Stimulated activated CD4-positive, alpha-beta T cell treated with anti-CD3 and anti-CD28 coated beads, TNF-alpha, amount 100 ng/mL, for 24 hours (primary cell): ENCODE results near the gene OCIAD1.
"Not testable (repeated sequence)": the region's sequence is repeated elsewhere in the genome, so short reads cannot be mapped to it uniquely, and the experiment has no call there.

ENCODE experiments used
- DNase-seq, 3 experiments: peaks; one replicate each; pipeline ENCODE4 v3.0.0-alpha.2; 2020; ENCODE audit warnings: low read depth in 3 of 3

OCIAD1 gene

GRCh38 chr4:48816971-48817370, 13.9 kb upstream of the OCIAD1 start:
- no peak for DNase-seq

- DNase-seq, result not testable (repeated sequence)
Observed at GRCh38 chr4:48821431-48821830, 9.5 kb upstream of the OCIAD1 start.

DNA sequence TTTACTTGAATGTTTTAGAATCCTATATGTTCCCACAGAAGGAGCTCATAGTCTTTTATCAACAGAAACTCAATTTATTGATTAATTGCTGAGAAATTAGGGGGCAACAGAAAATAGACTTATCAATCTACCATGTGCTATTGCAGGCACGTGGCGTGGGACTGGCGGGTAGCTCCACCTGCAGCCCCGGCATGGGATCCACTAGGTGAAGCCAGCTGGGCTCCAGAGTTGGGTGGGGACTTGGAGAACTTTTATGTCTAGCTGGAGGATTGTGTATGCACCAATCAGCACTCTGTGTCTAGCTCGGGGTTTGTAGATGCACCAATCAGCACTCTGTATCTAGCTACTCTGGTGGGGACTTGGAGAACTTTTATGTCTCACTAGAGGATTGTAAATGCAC, 3.3 kb upstream of the OCIAD1 start:
- DNase-seq, result no peak

DNA sequence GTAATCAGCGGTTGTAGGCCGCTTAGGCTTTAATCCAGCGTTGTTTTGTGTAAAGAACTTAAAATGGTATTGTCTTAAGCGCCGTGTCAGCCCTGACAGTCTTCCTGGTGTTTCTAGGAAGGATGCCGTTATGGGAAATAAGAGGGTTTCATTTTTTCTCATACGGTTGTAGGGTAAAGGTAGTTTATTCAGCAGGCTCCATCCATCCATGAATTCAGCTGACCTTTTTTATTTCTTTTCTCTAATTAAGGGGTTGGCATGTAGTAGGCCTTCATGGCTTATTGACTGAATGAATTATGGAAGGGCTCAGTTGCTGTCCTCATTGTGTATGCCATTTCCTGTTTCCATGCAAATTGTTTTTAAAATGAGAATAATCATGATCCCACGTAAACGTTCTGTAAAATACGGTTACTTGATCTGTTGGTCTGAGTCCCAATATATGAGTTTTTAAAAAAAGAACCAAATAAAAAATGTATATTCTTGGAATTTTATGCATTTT, 693 bp downstream of the OCIAD1 start:
- no peak for DNase-seq

DNA sequence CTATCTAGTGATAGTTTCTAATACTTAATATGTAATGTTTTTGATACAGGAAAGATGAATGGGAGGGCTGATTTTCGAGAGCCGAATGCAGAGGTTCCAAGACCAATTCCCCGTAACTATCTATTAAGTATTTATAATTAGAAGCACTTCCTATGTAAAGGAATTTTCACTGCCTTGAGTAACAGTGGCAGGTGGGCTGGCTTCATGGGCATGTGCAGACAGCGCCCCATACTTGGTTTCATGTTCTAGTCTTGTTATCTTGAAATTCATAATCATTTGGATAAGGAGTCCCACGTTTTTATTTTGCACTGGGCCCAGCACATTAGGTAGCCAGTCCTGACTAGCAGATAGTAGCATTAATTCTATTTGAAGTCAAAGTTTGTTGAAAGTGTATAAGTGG, 1.7 kb downstream of the OCIAD1 start:
- DNase-seq, result no peak

GRCh38 chr4:48836658-48837057, 5.8 kb downstream of the OCIAD1 start:
- DNase-seq, result no peak

DNA sequence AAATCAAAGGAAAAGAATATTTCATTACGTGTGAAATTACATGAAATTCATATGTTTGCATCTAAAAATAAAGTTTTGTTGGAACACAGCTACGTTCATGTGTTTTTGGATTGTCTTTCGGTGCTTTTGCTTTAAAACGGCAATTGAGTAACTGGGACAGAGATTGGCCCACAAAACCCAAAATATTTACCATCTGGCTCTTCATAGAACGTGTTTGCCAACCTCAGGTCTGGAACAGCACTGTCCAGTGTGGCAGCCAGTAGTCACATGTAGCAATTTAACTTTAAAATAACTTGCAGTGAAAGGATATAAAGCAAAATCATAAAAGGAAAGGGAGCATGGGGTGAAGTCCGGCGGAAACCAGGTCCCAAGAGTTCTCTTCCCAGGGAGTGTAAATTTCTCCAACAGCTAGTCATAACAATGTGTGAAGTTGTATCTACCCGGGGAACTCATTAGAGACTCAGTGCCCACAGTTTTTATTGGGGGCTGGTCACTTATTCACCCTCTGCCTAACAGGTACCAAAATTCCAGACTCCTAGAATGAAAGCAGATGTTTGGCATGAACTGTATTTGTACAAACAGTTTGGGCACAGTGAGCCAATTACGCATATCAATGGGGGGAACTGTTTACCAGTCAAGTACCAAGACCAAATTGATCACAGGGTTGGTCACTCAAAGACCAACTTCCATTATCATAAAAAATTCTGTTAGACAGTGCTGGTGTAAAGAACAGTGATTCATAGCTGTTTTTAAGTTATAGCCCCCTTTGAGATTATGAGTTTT, 10.3 kb downstream of the OCIAD1 start:
- DNase-seq, result no peak

GRCh38 chr4:48844843-48845242, 14.0 kb downstream of the OCIAD1 start:
- DNase-seq, result no peak

DNA sequence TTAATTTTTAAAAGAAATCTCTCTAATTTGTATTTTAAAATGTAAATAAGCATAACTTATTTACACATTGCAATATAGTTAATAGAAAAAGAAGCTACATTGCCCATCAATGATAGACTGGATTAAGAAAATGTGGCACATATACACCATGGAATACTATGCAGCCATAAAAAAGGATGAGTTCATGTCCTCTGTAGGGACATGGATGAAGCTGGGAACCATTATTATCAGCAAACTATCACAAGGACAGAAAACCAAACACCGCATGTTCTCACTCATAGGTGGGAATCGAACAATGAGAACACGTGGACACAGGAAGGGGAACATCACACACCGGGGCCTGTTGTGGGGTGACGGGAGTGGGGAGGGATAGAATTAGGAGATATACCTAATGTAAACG, 17.9 kb downstream of the OCIAD1 start:
- not testable (repeated sequence) for DNase-seq

GRCh38 chr4:48851651-48852050, 20.8 kb downstream of the OCIAD1 start:
- DNase-seq, result no peak

GRCh38 chr4:48853604-48854394, 22.9 kb downstream of the OCIAD1 start:
- DNase-seq, result no peak

- no peak for DNase-seq
Observed at GRCh38 chr4:48854395-48854683, 23.5 kb downstream of the OCIAD1 start.

DNA sequence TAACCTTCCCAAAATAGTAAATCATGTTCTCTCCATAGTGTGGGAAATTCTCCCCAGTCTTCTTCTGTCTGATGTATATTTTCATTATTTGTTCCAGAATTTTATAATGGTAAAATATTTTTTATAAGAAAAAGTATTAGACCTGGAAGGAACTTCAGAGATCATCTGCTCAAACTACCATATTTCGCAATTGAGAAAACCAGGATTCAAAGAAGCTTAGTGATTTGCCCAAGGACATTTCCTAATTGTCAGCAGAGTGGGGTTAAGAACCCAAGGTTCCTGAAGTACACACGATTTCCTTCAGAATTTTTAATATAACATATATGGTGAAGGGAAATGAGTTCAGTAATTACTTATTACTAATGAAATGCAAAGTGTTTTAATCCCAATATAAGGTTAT, 24.1 kb downstream of the OCIAD1 start:
- no peak for DNase-seq

GRCh38 chr4:48858130-48858529, 27.2 kb downstream of the OCIAD1 start:
- no peak for DNase-seq

GRCh38 chr4:48862038-48862437, 31.1 kb downstream of the OCIAD1 start:
- no peak for DNase-seq

DNA sequence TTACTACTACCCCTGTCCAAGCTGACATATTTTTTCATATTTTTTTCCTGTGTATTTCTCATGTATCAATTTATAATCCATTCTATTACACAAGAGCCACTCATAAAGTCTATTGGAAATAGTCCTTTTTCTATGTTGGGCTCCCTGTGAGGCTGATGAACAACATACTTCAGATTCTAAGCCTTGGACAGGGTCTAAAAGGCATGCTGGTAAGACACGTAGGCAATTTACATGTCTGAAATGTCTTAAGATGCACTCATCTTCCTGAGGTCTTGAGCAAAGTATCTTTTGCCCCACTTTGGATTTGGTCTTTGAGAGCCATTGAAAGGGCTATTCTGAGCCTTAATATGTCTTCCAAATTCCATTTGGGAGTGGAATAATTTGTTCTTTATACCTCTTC, 31.8 kb downstream of the OCIAD1 start:
- DNase-seq, result no peak

DNA sequence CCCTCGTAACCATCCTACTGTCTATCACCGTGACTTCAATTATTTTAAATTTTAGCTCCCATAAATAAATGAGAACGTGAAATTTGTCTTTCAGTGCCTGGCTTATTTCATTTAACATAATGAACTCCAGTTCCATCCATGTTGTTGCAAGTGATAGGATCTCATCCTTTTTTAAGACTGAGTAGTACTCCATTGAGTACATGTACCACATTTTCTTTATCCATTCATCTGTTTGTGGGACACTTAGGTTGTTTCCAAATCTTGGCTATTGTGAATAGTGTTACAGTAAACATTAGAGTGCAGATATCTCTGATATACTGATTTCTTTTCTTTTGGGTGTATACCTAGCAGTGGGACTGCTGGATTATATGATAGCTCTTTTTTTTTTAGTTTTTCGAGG, 32.8 kb downstream of the OCIAD1 start:
- no peak for DNase-seq

DNA sequence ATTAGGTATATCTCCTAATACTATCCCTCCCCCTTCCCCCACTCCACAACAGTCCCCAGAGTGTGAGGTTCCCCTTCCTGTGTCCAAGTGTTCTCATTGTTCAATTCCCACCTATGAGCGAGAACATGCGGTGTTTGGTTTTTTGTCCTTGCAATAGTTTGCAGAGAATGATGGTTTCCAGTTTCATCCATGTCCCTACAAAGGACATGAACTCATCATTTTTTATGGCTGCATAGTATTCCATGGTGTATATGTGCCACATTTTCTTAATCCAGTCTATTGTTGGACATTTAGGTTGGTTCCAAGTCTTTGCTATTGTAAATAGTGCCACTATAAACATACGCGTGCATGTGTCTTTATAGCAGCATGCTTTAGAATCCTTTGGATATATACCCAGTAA, 33.8 kb downstream of the OCIAD1 start:
- DNase-seq, result not testable (repeated sequence)

DNA sequence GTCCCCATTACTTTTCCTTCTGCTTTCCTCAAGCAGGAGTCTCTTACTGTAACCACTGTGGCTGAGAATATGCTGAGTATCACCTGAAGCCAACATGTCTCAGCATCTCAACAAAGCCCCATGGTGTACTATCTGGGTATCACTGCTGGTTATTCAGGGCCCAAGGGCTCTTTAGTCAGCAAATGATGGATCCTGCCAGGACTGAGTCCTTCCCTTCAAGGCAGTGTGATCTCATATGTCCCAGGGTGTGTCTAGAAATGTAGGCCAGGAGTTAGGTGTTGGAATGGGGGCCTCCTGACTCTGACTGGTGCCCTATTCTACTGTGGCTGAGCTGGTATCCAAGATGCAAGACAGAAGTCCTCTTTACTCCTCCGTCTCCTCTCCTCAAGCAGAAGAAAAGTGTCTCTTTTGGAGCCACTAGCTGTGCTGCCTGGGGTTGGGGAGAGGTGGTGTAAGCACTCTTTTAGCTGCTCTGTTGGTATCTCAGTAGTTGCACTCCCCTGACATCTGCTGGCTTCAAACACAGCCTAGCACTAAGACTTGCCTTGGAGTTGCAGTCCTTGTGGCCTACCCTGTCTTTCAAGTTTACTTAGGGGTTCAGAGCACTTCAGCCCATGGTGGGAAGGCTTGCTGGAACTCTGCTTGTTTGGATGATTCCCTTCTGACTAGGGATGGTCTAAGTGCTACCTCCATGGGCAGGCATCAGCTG, 47.1 kb downstream of the OCIAD1 start:
- DNase-seq, result no peak

DNA sequence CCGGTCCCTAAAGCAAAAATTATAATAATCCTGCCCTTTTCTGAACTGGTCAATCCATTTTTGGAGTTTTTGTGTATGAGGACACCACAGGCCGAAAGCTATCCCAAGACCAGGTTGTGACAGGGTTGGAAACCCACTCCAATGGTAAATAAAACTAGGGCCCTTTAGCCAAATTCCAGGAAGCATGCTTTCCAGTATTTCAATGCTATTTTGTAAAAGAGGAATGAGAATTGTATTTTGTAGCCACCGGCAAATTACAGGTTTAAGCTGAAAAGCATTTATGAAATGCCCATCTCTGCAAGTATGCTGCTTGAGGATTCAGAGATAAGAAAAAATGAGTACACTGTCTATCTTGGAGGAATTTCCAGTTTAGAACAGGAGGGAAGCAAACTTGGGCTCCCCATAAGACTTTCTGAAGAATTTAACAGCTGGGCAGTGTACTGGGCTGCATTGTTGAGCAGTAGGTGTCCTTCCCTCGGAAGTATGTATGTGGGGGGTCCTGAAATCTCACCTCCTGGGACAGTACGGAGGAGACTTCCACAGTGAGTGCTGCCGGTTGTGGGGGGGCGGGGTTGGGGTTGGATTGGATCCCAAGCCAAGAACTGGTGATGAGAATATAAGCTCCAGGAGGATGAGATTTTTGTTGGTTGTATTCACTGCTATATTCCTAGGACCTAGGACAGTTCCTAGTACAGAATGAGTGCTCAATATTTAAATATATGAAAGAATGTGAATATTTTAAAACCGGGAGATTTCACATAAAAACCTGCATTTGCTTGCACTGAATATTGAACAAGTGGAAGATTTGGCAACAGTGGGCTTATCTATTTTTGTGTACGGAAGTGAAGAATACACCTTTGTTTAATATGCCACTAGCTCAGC, 48.9 kb downstream of the OCIAD1 start:
- no peak for DNase-seq

DNA sequence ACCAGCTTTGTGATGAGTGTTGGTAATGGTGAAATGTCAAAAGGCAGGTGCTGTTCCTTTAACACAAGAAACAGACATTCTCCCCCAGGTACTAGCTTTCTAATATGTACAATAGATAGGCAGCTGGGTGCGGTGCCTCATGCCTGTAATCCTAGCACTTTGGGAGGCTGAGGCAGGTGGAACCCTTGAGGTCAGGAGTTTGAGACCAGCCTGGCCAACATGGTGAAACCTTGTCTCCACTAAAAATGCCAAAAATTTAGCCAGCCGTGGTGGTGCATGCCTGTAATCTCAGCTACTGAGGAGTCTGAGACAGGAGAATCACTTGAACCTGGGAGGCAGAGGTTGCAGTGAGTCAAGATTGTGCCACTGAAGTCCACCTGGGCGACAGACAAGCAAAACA, 50.8 kb downstream of the OCIAD1 start:
- DNase-seq, result not testable (repeated sequence)

DNA sequence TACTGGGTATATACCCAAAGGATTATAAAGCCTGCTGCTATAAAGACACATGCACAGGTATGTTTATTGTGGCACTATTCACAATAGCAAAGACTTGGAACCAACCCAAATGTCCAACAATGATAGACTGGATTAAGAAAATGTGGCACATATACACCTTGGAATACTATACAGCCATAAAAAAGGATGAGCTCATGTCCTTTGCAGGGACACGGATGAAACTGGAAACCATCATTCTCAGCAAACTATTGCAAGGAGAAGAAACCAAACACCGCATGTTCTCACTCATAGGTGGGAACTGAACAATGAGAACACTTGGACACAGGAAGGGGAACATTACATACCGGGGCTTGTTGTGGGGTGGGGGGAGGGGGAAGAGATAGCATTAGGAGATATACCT, 58.9 kb downstream of the OCIAD1 start:
- DNase-seq, result not testable (repeated sequence)
